OCI-LY7 (cell line): ENCODE data around the gene GNAI2. TPM values are rescaled to one million over a fixed set of nuclear protein-coding genes. Genes with fewer than 3 reads are reported as not detected.

Experiments
- BruUV-seq: library from RNA; stranded (reverse); fragments of 400-500 nt; replicated peaks from 2 replicates; lab custom pipeline; 2021; lab: Mats Ljungman, UMichigan
- CTCF ChIA-PET: fragments of 300-600 bp; sonication (Branson Sonifier 250); formaldehyde crosslinking; loops from one replicate; lab custom pipeline; 2022; ENCODE audit warnings: antibody characterized with exemption; ENCODE audit not compliant: unreplicated experiment; lab: Charles Lee
- POLR2A ChIA-PET: fragments of 300-600 bp; sonication (Branson Sonifier 250); formaldehyde crosslinking; loops from one replicate; lab custom pipeline; 2022; ENCODE audit warnings: antibody characterized with exemption; lab: Charles Lee
- DNase-seq: peaks from one replicate; pipeline ENCODE4 v3.0.0-alpha.2; 2015; ENCODE audit warnings: low spot score
- H2AFZ ChIP-seq: fragments of 200-600 bp; sonication (generic), shearing (Covaris generic); 2 replicates; pipeline ENCODE4 v1.6.1; 2014; ENCODE audit warnings: mild to moderate bottlenecking, antibody characterized with exemption, low read length, moderate library complexity
- H3K27ac ChIP-seq: fragments of 200-600 bp; sonication (generic); 2 replicates; pipeline ENCODE4 v1.5.1; 2014; ENCODE audit warnings: mixed run types, low read depth, mild to moderate bottlenecking, moderate library complexity, low read length, inconsistent platforms; ENCODE audit not compliant: poor library complexity, severe bottlenecking
- H3K36me3 ChIP-seq: fragments of 200-600 bp; sonication (generic); 2 replicates; pipeline ENCODE4 v1.6.1; 2014; ENCODE audit warnings: mild to moderate bottlenecking, antibody characterized with exemption, low read length, moderate library complexity, mixed read lengths; ENCODE audit not compliant: insufficient read depth
- H3K4me1 ChIP-seq: fragments of 200-600 bp; sonication (generic); 2 replicates; pipeline ENCODE4 v1.5.1; 2014; ENCODE audit warnings: mild to moderate bottlenecking, low read length; ENCODE audit not compliant: insufficient read depth, poor library complexity, severe bottlenecking
- H3K4me2 ChIP-seq: fragments of 200-600 bp; sonication (generic); 2 replicates; pipeline ENCODE4 v1.6.1; 2014; ENCODE audit warnings: mild to moderate bottlenecking, low read length
- H3K4me3 ChIP-seq: fragments of 200-600 bp; sonication (generic); 2 replicates; pipeline ENCODE4 v1.5.1; 2014; ENCODE audit warnings: mild to moderate bottlenecking, low read depth, low read length; ENCODE audit not compliant: poor library complexity, severe bottlenecking
- H3K79me2 ChIP-seq: fragments of 200-600 bp; sonication (generic); 2 replicates; pipeline ENCODE4 v1.6.1; 2016; ENCODE audit warnings: low read depth, mild to moderate bottlenecking, low read length, moderate library complexity, mixed read lengths; ENCODE audit not compliant: insufficient read depth
- H3K9me2 ChIP-seq: fragments of 200-600 bp; sonication (generic); 2 replicates; pipeline ENCODE4 v1.6.1; 2016; ENCODE audit warnings: mild to moderate bottlenecking, low read length, mixed read lengths; ENCODE audit not compliant: insufficient read depth
- H3K9me3 ChIP-seq: fragments of 200-600 bp; sonication (generic); 2 replicates; pipeline ENCODE4 v1.6.1; 2014; ENCODE audit warnings: mild to moderate bottlenecking, mixed run types, low read length, mixed read lengths
- H4K20me1 ChIP-seq: fragments of 200-600 bp; sonication (generic); 2 replicates; pipeline ENCODE4 v1.6.1; 2014; ENCODE audit warnings: mild to moderate bottlenecking, antibody characterized with exemption, low read length, moderate library complexity, mixed read lengths; ENCODE audit not compliant: insufficient read depth
- CTCF ChIP-seq: fragments of 200-600 bp; sonication (generic); conservative IDR thresholded peaks from 2 replicates; pipeline ENCODE4 v1.5.1; 2014; ENCODE audit warnings: mild to moderate bottlenecking, antibody characterized with exemption, low read length, moderate library complexity, mixed read lengths
- EZH2phosphoT487 ChIP-seq: fragments of 200-600 bp; sonication (generic); IDR thresholded peaks from 2 replicates; pipeline ENCODE4 v1.6.1; 2018; ENCODE audit warnings: low read depth, borderline replicate concordance, mild to moderate bottlenecking, mixed run types, antibody characterized with exemption, low read length, moderate library complexity, mixed read lengths
- intact Hi-C: fragments of 100-400 bp; cut with micrococcal nuclease; formaldehyde crosslinking; loops from one replicate; pipeline ENCODE4 v1.10.0; 2022; ENCODE audit not compliant: unreplicated experiment
- total RNA-seq, 2 experiments: library from RNA; depleted of rRNA in 1 of 2; stranded (reverse); fragments of >200 nt in 1 of 2; shearing (Covaris generic) in 1 of 2; gene quantifications; 2 replicates each; pipeline ENCODE4 v1.2.3, GENCODE V29; 2014 to 2022

GNAI2 gene
- total RNA-seq, 2 experiments from 2014 or later = 190 to 256 TPM

- peaks cover 6% of the 10 kb centered on the region for H3K4me1 ChIP-seq
- H3K4me3 ChIP-seq = peak overlapping the region; percentile 89
- no peak overlapping the region for H2AFZ ChIP-seq
- DNase-seq = no peak
- TF ChIP-seq CTCF = no peak
- TF ChIP-seq EZH2phosphoT487 = no peak
- BruUV-seq = no TSS peak
- H4K20me1 ChIP-seq = no peaks in the 10 kb centered on the region
- H3K36me3 ChIP-seq = peaks cover 52% of the 10 kb centered on the region
- H3K4me2 ChIP-seq = peak overlapping the region; percentile 76
- ChIA-PET POLR2A (interaction anchor here (0.6 kb wide), 1 partner anchor 90 kb away, joined by 4 read pairs; no protein-coding TSS in a partner anchor), CTCF (no interaction called here)
- no peaks in the 10 kb centered on the region for H3K9me3 ChIP-seq
- intact Hi-C loops = no loop called here
- no peak overlapping the region for H3K27ac ChIP-seq
- no peaks in the 10 kb centered on the region for H3K9me2 ChIP-seq
- peaks cover 20% of the 10 kb centered on the region for H3K79me2 ChIP-seq
These were observed 54.2 kb downstream of the GNAI2 start for GRCh38 chr3:50290161-50290641.

- Histone ChIP-seq H3K4me1 (peaks cover 6% of the 10 kb centered on the region), H3K4me2 (peak within 1 kb of the TSS; percentile 82), H4K20me1 (no peaks in the 10 kb centered on the region), H3K27ac (peak within 1 kb of the TSS; percentile 32), H3K9me2 (no peaks in the 10 kb centered on the region), H3K4me3 (peak within 1 kb of the TSS; percentile 89), H3K9me3 (no peaks in the 10 kb centered on the region), H3K79me2 (peaks cover 20% of the 10 kb centered on the region), H2AFZ (peak within 1 kb of the TSS; percentile 65), H3K36me3 (peaks cover 33% of the 10 kb centered on the region)
- peak; percentile 98 for DNase-seq
- ChIA-PET CTCF (interaction anchor here (0.6 to 2.0 kb wide), 2 partner anchors 28 to 31 kb away, joined by 3 to 5 read pairs; no protein-coding TSS in a partner anchor), POLR2A (interaction anchor here (0.6 to 2.1 kb wide), 3 partner anchors 13 to 1097 kb away, joined by 3 to 10 read pairs (median 3); no protein-coding TSS in a partner anchor)
- no peak for TF ChIP-seq EZH2phosphoT487
- no peak for TF ChIP-seq CTCF
- BruUV-seq = TSS peak; percentile 83
- intact Hi-C loops = no loop called here
These were observed 56.4 kb downstream of the GNAI2 start, which contains the start of gene IFRD2 for GRCh38 chr3:50292159-50293078. Gene IFRD2, minus strand, starts transcription at chr3:50292429. Its CDS starts 155 bp downstream, at chr3:50292274.
